A549 (cell line): ENCODE results near the gene ZBTB20. TPM values are rescaled to one million over a fixed set of nuclear protein-coding genes. Genes with fewer than 3 reads are reported as not detected.

Experiments
- ATAC-seq, 2 experiments: fragments of 200-7000 bp in 1 of 2; fragments of >200 bp in 1 of 2; cut with Nextera tagmentation in 1 of 2; cut with Tn5 transposase in 1 of 2; 3 replicates each; pipeline versions ENCODE4 v1.8.0 to v1.9.1; 2018 to 2020; ENCODE audit warnings: mild to moderate bottlenecking in 1 of 2, moderate library complexity in 1 of 2
- CTCF ChIA-PET: fragments of 300-600 bp; sonication (Branson Sonifier 250); formaldehyde crosslinking; extraction: SDS; loops from one replicate; lab custom pipeline; 2021; ENCODE audit warnings: antibody characterized with exemption, inconsistent platforms; lab: Yijun Ruan, JAX
- POLR2A ChIA-PET: fragments of 350-600 bp; formaldehyde crosslinking; extraction: SDS; loops from one replicate; lab custom pipeline; 2021; ENCODE audit warnings: antibody characterized with exemption, inconsistent platforms; lab: Yijun Ruan, JAX
- DNase-seq, 2 experiments: peaks; one replicate each; pipeline versions ENCODE4 v3.0.0 to v3.0.0-alpha.2; 2011 to 2016; ENCODE audit warnings: low read depth in 1 of 2, low spot score in 1 of 2
- FAIRE-seq: peaks from 2 replicates; lab custom pipeline; 2011; peaks lifted over from hg19 to GRCh38; lab: Jason Lieb, UNC
- H3K27ac ChIP-seq, 2 experiments: fragments of >200 bp; sonication (Bioruptor Twin); formaldehyde crosslinking; 3 replicates each; pipeline ENCODE4 v1.5.1; 2016 to 2017
- H3K4me1 ChIP-seq: fragments of >200 bp; sonication (Bioruptor Twin); formaldehyde crosslinking; 3 replicates; pipeline ENCODE4 v1.6.1; 2016
- H3K4me2 ChIP-seq: fragments of >200 bp; sonication (Bioruptor Twin); formaldehyde crosslinking; 3 replicates; pipeline ENCODE4 v1.6.1; 2016
- H3K4me3 ChIP-seq: fragments of >200 bp; sonication (Bioruptor Twin); formaldehyde crosslinking; 3 replicates; pipeline ENCODE4 v1.5.1; 2016
- H3K9me3 ChIP-seq: fragments of >200 bp; sonication (Bioruptor Twin); formaldehyde crosslinking; 3 replicates; pipeline ENCODE4 v1.6.1; 2016
- CEBPB ChIP-seq, 2 experiments: fragments of >200 bp in 1 of 2; sonication (Bioruptor Twin) in 1 of 2; formaldehyde crosslinking in 1 of 2; IDR thresholded peaks; 2 replicates each; pipeline ENCODE4 v1.6.1; 2012 to 2016
- CHD2 ChIP-seq: fragments of 150-350 bp; IDR thresholded peaks from 2 replicates; pipeline ENCODE4 v1.6.1; 2014; ENCODE audit warnings: low read length; ENCODE audit not compliant: partially characterized antibody
- CHD4 ChIP-seq: fragments of 200-600 bp; sonication (generic); IDR thresholded peaks from 2 replicates; pipeline ENCODE4 v1.6.1; 2016; ENCODE audit warnings: antibody characterized with exemption, mild to moderate bottlenecking, borderline replicate concordance
- FOSB ChIP-seq: fragments of 250-450 bp; sonication (Bioruptor Pico); IDR thresholded peaks from 2 replicates; pipeline ENCODE4 v1.5.0; 2020; ENCODE audit warnings: mild to moderate bottlenecking, moderate library complexity
- FOXS1 ChIP-seq: fragments of 250-450 bp; sonication (Bioruptor Pico); IDR thresholded peaks from 2 replicates; pipeline ENCODE4 v1.5.0; 2020; ENCODE audit warnings: mild to moderate bottlenecking, moderate library complexity
- HEYL ChIP-seq: fragments of 250-450 bp; sonication (Bioruptor Pico); IDR thresholded peaks from 2 replicates; pipeline ENCODE4 v1.8.0; 2021; ENCODE audit warnings: mild to moderate bottlenecking, moderate library complexity
- HOXB13 ChIP-seq: fragments of 250-450 bp; sonication (Bioruptor Pico); IDR thresholded peaks from 2 replicates; pipeline ENCODE4 v1.5.0; 2020; ENCODE audit warnings: low read depth, mild to moderate bottlenecking, moderate library complexity
- JUN ChIP-seq, 2 experiments: fragments of >200 bp; sonication (Bioruptor Twin); formaldehyde crosslinking; IDR thresholded peaks; 2 replicates in 1 of 2; 3 replicates in 1 of 2; pipeline ENCODE4 v1.6.1; 2016 to 2017
- MAFK ChIP-seq: fragments of 450-650 bp; IDR thresholded peaks from 2 replicates; pipeline ENCODE4 v1.6.1; 2014; ENCODE audit not compliant: partially characterized antibody
- MAZ ChIP-seq: fragments of 150-350 bp; IDR thresholded peaks from 2 replicates; pipeline ENCODE4 v1.6.1; 2014; ENCODE audit warnings: antibody characterized with exemption, low read depth, low read length, borderline replicate concordance
- NPAS2 ChIP-seq: fragments of 250-450 bp; sonication (Bioruptor Pico); IDR thresholded peaks from 2 replicates; pipeline ENCODE4 v1.8.0; 2022; ENCODE audit warnings: mild to moderate bottlenecking, moderate library complexity, borderline replicate concordance
- NR3C1 ChIP-seq: fragments of >200 bp; sonication (Bioruptor Twin); formaldehyde crosslinking; IDR thresholded peaks from 3 replicates; pipeline ENCODE4 v1.6.1; 2017
- SMC3 ChIP-seq: fragments of >200 bp; sonication (Bioruptor Twin); formaldehyde crosslinking; IDR thresholded peaks from 3 replicates; pipeline ENCODE4 v1.6.1; 2018; ENCODE audit warnings: inconsistent platforms
- TP53 ChIP-seq: fragments of 250-450 bp; sonication (Bioruptor Pico); IDR thresholded peaks from 2 replicates; pipeline ENCODE4 v1.5.0; 2021; ENCODE audit warnings: mild to moderate bottlenecking, moderate library complexity
- ZFP36 ChIP-seq: fragments of 450-650 bp; IDR thresholded peaks from 2 replicates; pipeline ENCODE4 v1.6.1; 2014; ENCODE audit warnings: borderline replicate concordance; ENCODE audit not compliant: partially characterized antibody
- WGBS: methylation state at CpG from one replicate; pipeline ENCODE4 v1.1.6; 2017; ENCODE audit errors: missing lambda C conversion rate; 5-methylcytosine and 5-hydroxymethylcytosine counted together
- polyA plus RNA-seq, 4 experiments: library from polyadenylated mRNA; depleted of rRNA in 3 of 4; stranded (reverse); fragments of >200 nt; fragmentation: RNase III in 1 of 4; extraction: RNeasy Plus Mini Kit Qiagen cat#74134 plus additional on column Dnase treatment in 1 of 4; gene quantifications; 2 replicates in 3 of 4; 3 replicates in 1 of 4; pipeline ENCODE4 v1.2.3, GENCODE V29; 2011 to 2017
- TF ChIP-seq, protein P1 (sequence below): fragments of >200 bp; sonication (Bioruptor Twin); formaldehyde crosslinking; IDR thresholded peaks from 3 replicates; pipeline ENCODE4 v1.5.1; 2016
- TF ChIP-seq, protein P2 (sequence below): fragments of 250-450 bp; sonication (Bioruptor Pico); IDR thresholded peaks from 2 replicates; pipeline ENCODE4 v1.5.0; 2021; ENCODE audit warnings: mild to moderate bottlenecking, moderate library complexity, borderline replicate concordance
- TF ChIP-seq, protein P3 (sequence below): fragments of 250-450 bp; sonication (Bioruptor Pico); IDR thresholded peaks from 2 replicates; pipeline ENCODE4 v1.5.0; 2020; ENCODE audit warnings: low read depth, mild to moderate bottlenecking, moderate library complexity
- TF ChIP-seq, protein P4 (sequence below): IDR thresholded peaks from 2 replicates; pipeline ENCODE4 v1.6.1; 2012

The ZBTB20 gene
- polyA plus RNA-seq, 2 of the 4 experiments (the other 2 are of a cell fraction), result 0.85 to 5.0 TPM

DNA sequence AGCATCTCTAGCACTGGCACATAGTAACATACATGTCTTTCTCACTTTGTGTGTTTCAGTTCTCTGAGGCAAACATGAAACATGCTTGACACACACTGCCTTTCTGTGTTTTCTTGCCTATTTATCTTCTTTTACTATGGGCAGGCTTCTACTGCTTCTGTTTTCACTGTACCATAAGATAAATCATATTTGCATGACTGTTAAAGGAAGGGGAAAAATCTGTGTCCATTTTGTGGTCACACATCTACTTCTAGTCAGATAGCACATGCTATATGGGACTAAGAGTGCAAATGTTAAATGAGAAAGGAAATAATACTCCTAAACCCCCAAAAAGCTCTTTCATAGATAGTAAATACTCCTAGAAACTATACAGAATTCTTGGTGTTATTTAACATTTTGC is 386.4 kb downstream of the ZBTB20 start:
- Histone ChIP-seq H3K4me1 (peaks cover 33% of the 10 kb centered on the region), H3K27ac (0 out of 6 replicates have a peak overlapping the region, but pooled peaks of 1 of the 2 experiments have one; percentile 39), H3K4me2 (no peak overlapping the region), H3K4me3 (no peak overlapping the region), H3K9me3 (no peaks in the 10 kb centered on the region)
- TF ChIP-seq JUN (IDR thresholded peaks at IDR 0.05), result no peak
- no peak for TF ChIP-seq HEYL (CRISPR knock-in tag)
- no peak for TF ChIP-seq MAFK
- TF ChIP-seq, protein P1, sequence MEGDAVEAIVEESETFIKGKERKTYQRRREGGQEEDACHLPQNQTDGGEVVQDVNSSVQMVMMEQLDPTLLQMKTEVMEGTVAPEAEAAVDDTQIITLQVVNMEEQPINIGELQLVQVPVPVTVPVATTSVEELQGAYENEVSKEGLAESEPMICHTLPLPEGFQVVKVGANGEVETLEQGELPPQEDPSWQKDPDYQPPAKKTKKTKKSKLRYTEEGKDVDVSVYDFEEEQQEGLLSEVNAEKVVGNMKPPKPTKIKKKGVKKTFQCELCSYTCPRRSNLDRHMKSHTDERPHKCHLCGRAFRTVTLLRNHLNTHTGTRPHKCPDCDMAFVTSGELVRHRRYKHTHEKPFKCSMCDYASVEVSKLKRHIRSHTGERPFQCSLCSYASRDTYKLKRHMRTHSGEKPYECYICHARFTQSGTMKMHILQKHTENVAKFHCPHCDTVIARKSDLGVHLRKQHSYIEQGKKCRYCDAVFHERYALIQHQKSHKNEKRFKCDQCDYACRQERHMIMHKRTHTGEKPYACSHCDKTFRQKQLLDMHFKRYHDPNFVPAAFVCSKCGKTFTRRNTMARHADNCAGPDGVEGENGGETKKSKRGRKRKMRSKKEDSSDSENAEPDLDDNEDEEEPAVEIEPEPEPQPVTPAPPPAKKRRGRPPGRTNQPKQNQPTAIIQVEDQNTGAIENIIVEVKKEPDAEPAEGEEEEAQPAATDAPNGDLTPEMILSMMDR, result no peak
- TF ChIP-seq CHD4, result no peak
- FAIRE-seq (no peak), ATAC-seq (no peak), DNase-seq (no peak)
- ChIA-PET POLR2A (no interaction called here), CTCF (no interaction called here)

DNA sequence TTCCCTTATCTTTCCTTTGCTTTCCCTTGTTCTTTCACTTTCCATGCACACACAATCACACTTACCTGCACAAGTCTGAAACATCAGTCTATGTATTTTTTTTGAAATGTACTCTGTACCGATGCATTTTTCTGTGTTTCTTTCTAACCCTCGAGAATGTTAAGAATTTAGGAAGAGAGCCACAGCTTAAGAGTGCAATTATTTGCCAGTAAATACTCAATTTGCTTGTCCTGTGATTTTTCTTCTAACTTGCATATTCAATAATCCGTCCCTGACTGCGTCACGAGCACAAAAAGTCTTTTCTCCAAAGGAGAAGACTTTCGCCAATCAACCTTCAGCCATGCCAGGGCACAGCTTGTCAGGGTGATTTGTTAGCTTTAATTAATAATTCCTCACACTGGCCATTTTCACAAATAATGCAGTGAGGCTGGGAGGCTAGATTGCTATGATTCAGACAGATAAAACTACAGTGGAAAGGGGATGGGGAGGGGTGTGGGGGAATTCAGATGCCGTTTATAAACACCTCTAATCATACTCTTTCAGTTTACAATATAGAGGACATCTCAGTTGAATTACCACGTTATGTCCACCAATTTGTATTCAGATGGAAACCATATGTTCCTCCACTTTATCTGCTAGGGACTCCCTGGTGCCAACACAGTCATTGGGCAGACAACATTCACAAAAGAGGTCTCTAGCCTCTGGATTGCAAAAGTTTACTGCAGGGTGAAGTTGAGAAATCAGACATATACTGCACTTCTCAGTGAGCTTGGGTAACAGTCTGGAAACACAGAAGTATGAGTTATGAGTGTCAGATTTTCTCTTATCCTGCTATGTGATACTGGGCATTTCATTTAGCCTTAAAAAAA is 388.0 kb downstream of the ZBTB20 start:
- peak overlapping the region; percentile 81 for H3K4me2 ChIP-seq
- H3K27ac ChIP-seq, result peak overlapping the region; percentile 58 to 76
- H3K4me1 ChIP-seq, result peaks cover 29% of the 10 kb centered on the region
- TF ChIP-seq, protein P2, sequence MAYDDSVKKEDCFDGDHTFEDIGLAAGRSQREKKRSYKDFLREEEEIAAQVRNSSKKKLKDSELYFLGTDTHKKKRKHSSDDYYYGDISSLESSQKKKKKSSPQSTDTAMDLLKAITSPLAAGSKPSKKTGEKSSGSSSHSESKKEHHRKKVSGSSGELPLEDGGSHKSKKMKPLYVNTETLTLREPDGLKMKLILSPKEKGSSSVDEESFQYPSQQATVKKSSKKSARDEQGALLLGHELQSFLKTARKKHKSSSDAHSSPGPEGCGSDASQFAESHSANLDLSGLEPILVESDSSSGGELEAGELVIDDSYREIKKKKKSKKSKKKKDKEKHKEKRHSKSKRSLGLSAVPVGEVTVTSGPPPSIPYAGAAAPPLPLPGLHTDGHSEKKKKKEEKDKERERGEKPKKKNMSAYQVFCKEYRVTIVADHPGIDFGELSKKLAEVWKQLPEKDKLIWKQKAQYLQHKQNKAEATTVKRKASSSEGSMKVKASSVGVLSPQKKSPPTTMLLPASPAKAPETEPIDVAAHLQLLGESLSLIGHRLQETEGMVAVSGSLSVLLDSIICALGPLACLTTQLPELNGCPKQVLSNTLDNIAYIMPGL (CRISPR knock-in tag), result no peak
- TF ChIP-seq, protein P3, sequence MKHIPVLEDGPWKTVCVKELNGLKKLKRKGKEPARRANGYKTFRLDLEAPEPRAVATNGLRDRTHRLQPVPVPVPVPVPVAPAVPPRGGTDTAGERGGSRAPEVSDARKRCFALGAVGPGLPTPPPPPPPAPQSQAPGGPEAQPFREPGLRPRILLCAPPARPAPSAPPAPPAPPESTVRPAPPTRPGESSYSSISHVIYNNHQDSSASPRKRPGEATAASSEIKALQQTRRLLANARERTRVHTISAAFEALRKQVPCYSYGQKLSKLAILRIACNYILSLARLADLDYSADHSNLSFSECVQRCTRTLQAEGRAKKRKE (CRISPR knock-in tag), result no peak
- TF ChIP-seq FOXS1 (CRISPR knock-in tag) (no peak), SMC3 (no peak), MAZ (no peak), CEBPB (IDR thresholded peaks at IDR 0.05) (peak; percentile 77), NPAS2 (CRISPR knock-in tag) (no peak)
- TF ChIP-seq, all 56 proteins: peak for 1
- peak in 1 of 2 experiments; percentile 30 for DNase-seq
- ChIA-PET CTCF (no interaction called here), POLR2A (no interaction called here)
- peak; percentile 7 for FAIRE-seq
- peak; percentile 75 to 84 for ATAC-seq
- Histone ChIP-seq H3K9me3 (no peaks in the 10 kb centered on the region), H3K4me3 (peak overlapping the region; percentile 40)
- WGBS, result 14% methylated on average over 8 of the region's 8 CpGs

DNA sequence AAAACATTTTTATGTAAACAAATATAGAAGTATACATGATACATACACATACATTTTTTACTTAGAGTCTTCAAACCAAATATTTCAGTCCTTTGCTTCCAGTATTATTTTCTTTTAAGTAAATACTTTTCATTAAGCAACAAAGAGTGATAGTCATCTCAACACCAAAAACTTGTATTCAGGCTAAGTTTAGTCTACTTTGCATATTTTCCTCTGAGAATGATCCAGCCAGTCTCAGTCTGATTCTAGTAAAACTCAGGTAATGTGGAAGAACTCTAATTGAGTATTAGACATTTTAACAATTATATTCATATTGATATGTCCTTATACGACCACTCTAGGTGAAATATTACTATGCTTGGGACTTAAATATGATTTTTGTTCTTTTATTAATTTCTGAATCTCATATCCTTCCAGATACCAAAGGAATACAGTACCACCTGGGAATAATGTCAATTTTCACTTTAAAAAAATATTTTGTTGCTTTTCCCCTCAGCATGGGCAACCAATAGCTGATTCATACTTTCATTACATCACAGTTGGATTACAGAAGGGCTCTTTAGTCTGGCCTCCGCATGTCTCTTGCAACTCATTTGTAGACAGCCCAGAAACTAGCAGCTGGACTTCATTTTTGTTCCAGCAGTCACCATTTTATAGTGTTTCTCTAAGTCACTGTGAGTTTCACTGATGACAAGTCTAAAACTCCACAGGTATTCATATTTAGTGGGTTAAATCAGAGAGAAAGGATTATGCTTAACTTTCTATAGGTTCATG is 390.4 kb downstream of the ZBTB20 start:
- H3K9me3 ChIP-seq, result no peaks in the 10 kb centered on the region
- CTCF ChIA-PET, result no interaction called here
- TF ChIP-seq HOXB13, result no peak
- TF ChIP-seq FOSB (CRISPR knock-in tag), result no peak
- no peak for TF ChIP-seq TP53 (CRISPR knock-in tag)
- no peak for TF ChIP-seq ZFP36
- TF ChIP-seq NR3C1, result no peak
- TF ChIP-seq NPAS2 (CRISPR knock-in tag), result no peak
- TF ChIP-seq CHD2, result no peak
- TF ChIP-seq, protein P4, sequence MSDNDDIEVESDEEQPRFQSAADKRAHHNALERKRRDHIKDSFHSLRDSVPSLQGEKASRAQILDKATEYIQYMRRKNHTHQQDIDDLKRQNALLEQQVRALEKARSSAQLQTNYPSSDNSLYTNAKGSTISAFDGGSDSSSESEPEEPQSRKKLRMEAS, result no peak
- TF ChIP-seq, all 56 proteins: peak for 0
- Histone ChIP-seq H3K4me2 (peak overlapping the region; percentile 81; the same call in 2 of the 3 replicates), H3K4me3 (no peak overlapping the region), H3K27ac (peak overlapping the region in 1 of 2 experiments; percentile 18; a peak in 1 of 6 replicates), H3K4me1 (peaks cover 24% of the 10 kb centered on the region)
- FAIRE-seq (peak; percentile 23), DNase-seq (peak in 1 of 2 experiments; percentile 20), ATAC-seq (0 out of 6 replicates have a peak, but pooled peaks of 1 of the 2 experiments have one; percentile 18)
- POLR2A ChIA-PET, result no interaction called here
- 81% methylated on average over 2 of the region's 2 CpGs for WGBS
